Muscle of leg (tissue), 11 donors: Measurements from ENCODE around the gene TNFRSF21. TPM values are rescaled to one million over a fixed set of nuclear protein-coding genes. Genes with fewer than 3 reads are reported as not detected.
"Not testable (repeated sequence)": the region's sequence is repeated elsewhere in the genome, so short reads cannot be mapped to it uniquely, and the experiment has no call there.

Experiments used
- DNase-seq: peaks from one replicate; pipeline ENCODE4 v3.0.0; 2013
- H3K27ac ChIP-seq: one replicate; pipeline ENCODE4 v1.5.1; 2013; ENCODE audit warnings: mild to moderate bottlenecking, low read length, control low read depth
- H3K27me3 ChIP-seq: one replicate; pipeline ENCODE4 v1.6.1; 2013; ENCODE audit warnings: low read length; ENCODE audit not compliant: control insufficient read depth, insufficient read depth
- H3K36me3 ChIP-seq: one replicate; pipeline ENCODE4 v1.6.1; 2013; ENCODE audit warnings: low read length; ENCODE audit not compliant: control insufficient read depth, insufficient read depth
- H3K4me1 ChIP-seq: one replicate; pipeline ENCODE4 v1.6.1; 2013; ENCODE audit warnings: low read length; ENCODE audit not compliant: control insufficient read depth, insufficient read depth
- H3K4me3 ChIP-seq: one replicate; pipeline ENCODE4 v1.5.1; 2013; ENCODE audit warnings: low read length, control low read depth
- H3K9me3 ChIP-seq: replicated peaks from 2 replicates; pipeline ENCODE4 v1.6.1; 2013; ENCODE audit warnings: low read depth, low read length; ENCODE audit not compliant: control insufficient read depth
- WGBS: methylation state at CpG from one replicate; pipeline ENCODE4 v1.1.5; 2013; ENCODE audit warnings: missing lambda C conversion rate; ENCODE audit not compliant: insufficient coverage; 5-methylcytosine and 5-hydroxymethylcytosine counted together
- polyA plus RNA-seq, 8 donors: library from polyadenylated mRNA; unstranded; fragments of 120-200 nt; gene quantifications; one replicate each; pipeline versions ENCODE4 v1.2.1 to v1.2.3, GENCODE V29; 2013; ENCODE audit warnings: inconsistent platforms in 1 of 8, low replicate concordance in 1 of 8; ENCODE audit not compliant: insufficient read length in 8 of 8, insufficient read depth in 1 of 8
- total RNA-seq: library from RNA; stranded (reverse); fragments of 120-200 nt; gene quantifications from one replicate; pipeline ENCODE4 v1.2.4, GENCODE V29; 2013

The TNFRSF21 gene
- total and polyA plus RNA-seq, 9 donors, result 10.2 to 27.9 (median 23.2) TPM

DNA sequence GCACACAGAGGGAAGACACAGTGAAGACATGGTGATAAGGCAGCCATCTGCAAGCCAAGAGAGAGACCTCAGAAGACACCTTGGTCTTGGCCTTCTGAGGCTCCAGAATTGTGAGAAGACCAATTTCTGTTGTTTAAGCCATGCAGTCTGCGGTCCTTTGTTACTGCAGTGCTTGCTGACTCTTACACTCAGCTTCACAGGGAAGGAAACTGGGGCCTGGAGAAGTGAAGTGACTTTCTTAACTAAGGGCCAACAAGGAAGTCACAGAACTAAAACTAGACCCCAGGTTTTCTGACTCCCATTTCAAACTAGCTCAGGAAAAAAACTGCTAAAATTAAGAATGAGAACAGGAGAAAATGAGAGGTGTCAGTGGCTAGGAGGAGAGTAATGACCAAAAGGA, 74.3 kb downstream of the TNFRSF21 start:
- Histone ChIP-seq H3K27me3 (no peaks in the 10 kb centered on the region), H3K4me1 (peaks cover 9% of the 10 kb centered on the region), H3K36me3 (peaks cover 17% of the 10 kb centered on the region), H3K4me3 (no peak overlapping the region), H3K9me3 (no peaks in the 10 kb centered on the region), H3K27ac (no peak overlapping the region)
- no CpG with 5 or more reads among the region's 1 CpG for WGBS
- DNase-seq, result peak; percentile 32

- no peaks in the 10 kb centered on the region for H3K27me3 ChIP-seq
- H3K36me3 ChIP-seq, result peaks cover 17% of the 10 kb centered on the region
- H3K4me3 ChIP-seq, result no peak overlapping the region
- 89% methylated on average over 22 of the region's 30 CpGs for WGBS
- DNase-seq, result no peak
- no peaks in the 10 kb centered on the region for H3K9me3 ChIP-seq
- no peak overlapping the region for H3K27ac ChIP-seq
- peaks cover 9% of the 10 kb centered on the region for H3K4me1 ChIP-seq
Measured at GRCh38 chr6:47234266-47234933, 75.3 kb downstream of the TNFRSF21 start.

GRCh38 chr6:47231151-47231550, 78.6 kb downstream of the TNFRSF21 start:
- no CpG with 5 or more reads among the region's 4 CpGs for WGBS
- Histone ChIP-seq H3K36me3 (peaks cover 17% of the 10 kb centered on the region), H3K27me3 (no peaks in the 10 kb centered on the region), H3K27ac (no peak overlapping the region), H3K9me3 (no peaks in the 10 kb centered on the region), H3K4me3 (no peak overlapping the region), H3K4me1 (peaks cover 4% of the 10 kb centered on the region)
- no peak for DNase-seq

DNA sequence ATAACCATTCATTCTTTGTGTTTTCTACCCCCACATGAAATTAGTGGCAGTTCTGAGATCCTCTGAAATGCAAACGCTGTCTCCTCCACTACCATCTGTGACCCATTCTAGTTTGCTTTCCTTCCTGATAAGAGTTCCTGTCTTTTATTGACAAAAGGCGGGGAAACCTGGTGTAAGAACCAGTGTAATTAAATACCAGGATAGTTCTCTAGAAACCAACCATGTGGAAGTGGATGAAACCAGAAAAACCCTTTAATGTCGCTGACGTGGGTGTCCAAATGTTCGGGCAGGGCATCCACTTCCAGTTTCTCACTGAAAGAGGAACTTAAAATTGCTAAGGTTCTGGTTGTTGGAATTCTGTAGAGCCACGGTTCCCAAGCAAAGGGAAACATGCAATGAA, 79.1 kb downstream of the TNFRSF21 start:
- Histone ChIP-seq H3K9me3 (no peaks in the 10 kb centered on the region), H3K27ac (no peak overlapping the region), H3K36me3 (peaks cover 17% of the 10 kb centered on the region), H3K4me3 (no peak overlapping the region), H3K4me1 (no peaks in the 10 kb centered on the region), H3K27me3 (no peaks in the 10 kb centered on the region)
- DNase-seq, result peak; percentile 42
- WGBS, result 89% methylated on average over 3 of the region's 6 CpGs

DNA sequence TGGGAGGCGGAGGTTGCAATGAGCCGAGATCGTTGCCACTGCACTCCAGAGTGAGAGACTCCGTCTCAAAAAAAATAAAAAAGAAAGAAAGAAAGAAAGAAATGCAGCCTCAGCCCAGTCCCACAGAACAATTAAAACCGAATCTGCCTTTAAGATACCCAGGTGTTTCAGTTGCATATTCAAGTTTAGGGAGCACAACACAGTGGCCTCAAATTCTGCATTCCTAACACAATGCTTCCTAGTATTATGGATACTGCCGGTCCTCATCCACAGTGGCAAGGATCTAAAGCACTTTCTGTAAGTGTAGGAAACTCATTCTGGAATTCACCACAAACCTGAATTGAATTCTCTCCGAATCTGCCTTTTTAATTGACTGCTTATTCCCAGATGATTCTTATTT, 80.5 kb downstream of the TNFRSF21 start:
- 100% methylated on average over 1 of the region's 7 CpGs for WGBS
- no peak overlapping the region for H3K4me3 ChIP-seq

GRCh38 chr6:47228093-47228492, 81.6 kb downstream of the TNFRSF21 start:
- 100% methylated on average over 1 of the region's 3 CpGs for WGBS
- not testable (repeated sequence) for H3K4me1 ChIP-seq, DNase-seq, H3K4me3 ChIP-seq, H3K9me3 ChIP-seq, H3K27me3 ChIP-seq, H3K27ac ChIP-seq
- H3K36me3 ChIP-seq, result peaks cover 10% of the 10 kb centered on the region

More for the DNA sequence above, 80.5 kb downstream of the TNFRSF21 start:
- Histone ChIP-seq H3K4me1 (no peaks in the 10 kb centered on the region), H3K36me3 (peaks cover 14% of the 10 kb centered on the region), H3K27ac (no peak overlapping the region), H3K9me3 (no peaks in the 10 kb centered on the region), H3K27me3 (no peaks in the 10 kb centered on the region)
- DNase-seq, result no peak

- not testable (repeated sequence) for H3K4me3 ChIP-seq, H3K36me3 ChIP-seq, H3K27ac ChIP-seq, DNase-seq, H3K27me3 ChIP-seq, H3K4me1 ChIP-seq, H3K9me3 ChIP-seq
Measured at GRCh38 chr6:47223251-47223650, 86.5 kb downstream of the TNFRSF21 start.

GRCh38 chr6:47221565-47221964, 88.1 kb downstream of the TNFRSF21 start:
- Histone ChIP-seq H3K36me3 (no peaks in the 10 kb centered on the region), H3K27me3 (no peaks in the 10 kb centered on the region), H3K4me3 (no peak overlapping the region), H3K9me3 (peaks cover 2% of the 10 kb centered on the region), H3K27ac (no peak overlapping the region), H3K4me1 (no peaks in the 10 kb centered on the region)
- DNase-seq, result no peak
- WGBS, result 21% methylated on average over 1 of the region's 9 CpGs

DNA sequence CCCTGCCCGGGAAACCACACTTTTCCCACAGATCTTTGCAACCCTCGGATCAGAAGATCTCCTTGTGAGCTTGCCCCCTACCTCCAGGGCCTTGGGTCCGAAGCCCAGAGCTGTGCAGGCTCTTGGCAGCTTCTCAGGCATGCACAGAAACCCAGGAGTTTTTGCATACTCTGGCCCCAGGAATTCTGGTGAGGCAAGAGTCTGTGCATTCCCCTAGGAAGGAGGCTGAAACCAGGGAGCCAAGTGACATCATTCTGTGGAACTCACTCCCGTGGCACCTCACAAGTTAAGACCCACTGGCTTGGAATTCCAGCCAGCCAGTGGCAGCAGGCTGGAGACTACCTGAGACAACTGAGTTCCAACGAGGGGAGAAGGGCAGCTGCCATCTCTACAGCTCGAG, 100.1 kb downstream of the TNFRSF21 start:
- no peak for DNase-seq
- Histone ChIP-seq H3K9me3 (peaks cover 2% of the 10 kb centered on the region), H3K4me3 (no peak overlapping the region), H3K27me3 (no peaks in the 10 kb centered on the region), H3K36me3 (no peaks in the 10 kb centered on the region), H3K27ac (no peak overlapping the region), H3K4me1 (peaks cover 3% of the 10 kb centered on the region)
- 68% methylated on average over 3 of the region's 6 CpGs for WGBS

GRCh38 chr6:47207261-47207660, 102.4 kb downstream of the TNFRSF21 start:
- no CpG with 5 or more reads among the region's 2 CpGs for WGBS
- Histone ChIP-seq H3K27me3 (no peaks in the 10 kb centered on the region), H3K27ac (no peak overlapping the region), H3K4me3 (no peak overlapping the region), H3K9me3 (no peaks in the 10 kb centered on the region), H3K4me1 (peaks cover 3% of the 10 kb centered on the region), H3K36me3 (no peaks in the 10 kb centered on the region)
- DNase-seq, result no peak

DNA sequence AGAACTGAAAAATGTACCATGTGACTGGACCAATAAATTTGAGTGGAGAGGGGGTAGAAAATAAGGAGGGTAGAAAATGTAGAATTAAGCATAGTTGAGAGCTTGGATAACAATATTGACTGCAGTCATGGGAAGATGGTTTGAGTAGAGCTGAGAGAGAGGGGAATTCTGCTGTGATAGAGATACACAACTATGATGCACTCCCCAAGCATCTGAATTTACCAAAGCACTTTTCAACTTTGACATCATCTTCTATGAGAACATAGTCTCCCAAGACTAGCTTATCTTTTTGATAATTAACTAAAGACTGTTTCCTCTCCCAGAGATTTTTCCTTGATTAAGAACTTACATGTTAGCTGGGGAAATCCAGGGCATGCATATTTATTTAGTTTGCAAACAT, 103.1 kb downstream of the TNFRSF21 start:
- no peaks in the 10 kb centered on the region for H3K27me3 ChIP-seq
- no peak overlapping the region for H3K4me3 ChIP-seq
- no peak overlapping the region for H3K27ac ChIP-seq
- DNase-seq, result no peak
- H3K9me3 ChIP-seq, result no peaks in the 10 kb centered on the region
- H3K36me3 ChIP-seq, result no peaks in the 10 kb centered on the region
- peaks cover 3% of the 10 kb centered on the region for H3K4me1 ChIP-seq
